Measurements from ENCODE around the gene TGFBR3.

Gene TGFBR3

GRCh38 chr1:91864017-91864700, 21.8 kb downstream of the TGFBR3 start:
- H3K4me1 ChIP-seq (ENCODE audit: insufficient read depth, low read length), result no peaks in the 10 kb centered on the region
- TF ChIP-seq EZH2 (IDR thresholded peaks at IDR 0.05; ENCODE audit: borderline replicate concordance, low read depth, low read length, severe bottlenecking) (no peak), CTCF (IDR thresholded peaks at IDR 0.05; ENCODE audit: borderline replicate concordance, extremely low read depth, low read length, poor library complexity, severe bottlenecking) (no peak)
- H3K27me3 ChIP-seq (ENCODE audit: insufficient read depth, low read length, poor library complexity), result peaks cover 6% of the 10 kb centered on the region
- ATAC-seq (ENCODE audit: insufficient read depth, low read depth) (no peak), DNase-seq (no peak)
- no peak overlapping the region for H3K9ac ChIP-seq (ENCODE audit: low read depth, low read length)
- no peak overlapping the region for H2AFZ ChIP-seq (ENCODE audit: low read depth, low read length)
- H3K79me2 ChIP-seq (ENCODE audit: insufficient read depth, low read length), result no peaks in the 10 kb centered on the region
- no peaks in the 10 kb centered on the region for H3K9me3 ChIP-seq (ENCODE audit: insufficient read depth, low read length, severe bottlenecking)
- H4K20me1 ChIP-seq (ENCODE audit: insufficient read depth, low read length), result no peaks in the 10 kb centered on the region
- no peak overlapping the region for H3K27ac ChIP-seq (ENCODE audit: low read length)
- H3K36me3 ChIP-seq (ENCODE audit: insufficient read depth, low read length), result no peaks in the 10 kb centered on the region
- H3K4me3 ChIP-seq (ENCODE audit: low read depth in 1 of 2, low read length in 2 of 2), result no peak overlapping the region
- no peak overlapping the region for H3K4me2 ChIP-seq (ENCODE audit: insufficient read depth, low read length)

GRCh38 chr1:91863498-91863897, 22.5 kb downstream of the TGFBR3 start:
- Histone ChIP-seq H3K36me3 (ENCODE audit: insufficient read depth, low read length) (no peaks in the 10 kb centered on the region), H3K4me1 (ENCODE audit: insufficient read depth, low read length) (no peaks in the 10 kb centered on the region), H2AFZ (ENCODE audit: low read depth, low read length) (no peak overlapping the region), H3K9me3 (ENCODE audit: insufficient read depth, low read length, severe bottlenecking) (no peaks in the 10 kb centered on the region), H3K4me2 (ENCODE audit: insufficient read depth, low read length) (no peak overlapping the region), H3K27ac (ENCODE audit: low read length) (no peak overlapping the region), H4K20me1 (ENCODE audit: insufficient read depth, low read length) (no peaks in the 10 kb centered on the region), H3K9ac (ENCODE audit: low read depth, low read length) (no peak overlapping the region), H3K79me2 (ENCODE audit: insufficient read depth, low read length) (no peaks in the 10 kb centered on the region), H3K4me3 (ENCODE audit: low read depth in 1 of 2, low read length in 2 of 2) (no peak overlapping the region), H3K27me3 (ENCODE audit: insufficient read depth, low read length, poor library complexity) (peaks cover 6% of the 10 kb centered on the region)
- DNase-seq, result no peak
- TF ChIP-seq EZH2 (IDR thresholded peaks at IDR 0.05; ENCODE audit: borderline replicate concordance, low read depth, low read length, severe bottlenecking) (no peak), CTCF (IDR thresholded peaks at IDR 0.05; ENCODE audit: borderline replicate concordance, extremely low read depth, low read length, poor library complexity, severe bottlenecking) (no peak)
- no peak for ATAC-seq (ENCODE audit: insufficient read depth, low read depth)

GRCh38 chr1:91862120-91862519, 23.8 kb downstream of the TGFBR3 start:
- Histone ChIP-seq H3K9me3 (ENCODE audit: insufficient read depth, low read length, severe bottlenecking) (no peaks in the 10 kb centered on the region), H3K4me1 (ENCODE audit: insufficient read depth, low read length) (no peaks in the 10 kb centered on the region), H3K9ac (ENCODE audit: low read depth, low read length) (no peak overlapping the region), H3K27ac (ENCODE audit: low read length) (no peak overlapping the region), H3K4me3 (ENCODE audit: low read depth in 1 of 2, low read length in 2 of 2) (no peak overlapping the region), H3K36me3 (ENCODE audit: insufficient read depth, low read length) (no peaks in the 10 kb centered on the region), H2AFZ (ENCODE audit: low read depth, low read length) (no peak overlapping the region), H3K79me2 (ENCODE audit: insufficient read depth, low read length) (no peaks in the 10 kb centered on the region), H4K20me1 (ENCODE audit: insufficient read depth, low read length) (no peaks in the 10 kb centered on the region), H3K4me2 (ENCODE audit: insufficient read depth, low read length) (no peak overlapping the region), H3K27me3 (ENCODE audit: insufficient read depth, low read length, poor library complexity) (peaks cover 2% of the 10 kb centered on the region)
- TF ChIP-seq CTCF (IDR thresholded peaks at IDR 0.05; ENCODE audit: borderline replicate concordance, extremely low read depth, low read length, poor library complexity, severe bottlenecking) (no peak), EZH2 (IDR thresholded peaks at IDR 0.05; ENCODE audit: borderline replicate concordance, low read depth, low read length, severe bottlenecking) (no peak)
- ATAC-seq (ENCODE audit: insufficient read depth, low read depth), result no peak
- no peak for DNase-seq

Measured in DND-41 (cell line).